IMR-90 (cell line): Measurements from ENCODE around the gene SLC23A3. TPM values are rescaled to one million over a fixed set of nuclear protein-coding genes. Genes with fewer than 3 reads are reported as not detected.

Source experiments
- ATAC-seq: fragments of 200-7000 bp; cut with Tn5 transposase; 2 replicates; pipeline ENCODE4 v1.9.1; 2020; ENCODE audit warnings: low read depth, mild to moderate bottlenecking, moderate library complexity
- BruUV-seq: library from RNA; stranded (reverse); fragments of 400-500 nt; replicated peaks from 2 replicates; lab custom pipeline; 2021; lab: Mats Ljungman, UMichigan
- CTCF ChIA-PET: fragments of 300-600 bp; formaldehyde crosslinking; extraction: SDS; loops from one replicate; lab custom pipeline; 2021; ENCODE audit warnings: antibody characterized with exemption; lab: Yijun Ruan, JAX
- POLR2A ChIA-PET: fragments of 300-600 bp; sonication (Branson Sonifier 250); formaldehyde crosslinking; loops from one replicate; lab custom pipeline; 2022; ENCODE audit warnings: antibody characterized with exemption; ENCODE audit not compliant: unreplicated experiment; lab: Charles Lee
- DNase-seq: peaks from one replicate; pipeline ENCODE4 v3.0.0; 2013
- H2AFZ ChIP-seq: replicated peaks from 2 replicates; pipeline ENCODE3; 2013; ENCODE audit warnings: low read length, mild to moderate bottlenecking; ENCODE audit not compliant: poor library complexity
- H2AK5ac ChIP-seq: 2 replicates; pipeline ENCODE4 v1.6.1; 2013; ENCODE audit warnings: low read depth, low read length, inconsistent platforms
- H2AK9ac ChIP-seq: replicated peaks from 2 replicates; pipeline ENCODE3; 2013; ENCODE audit warnings: mild to moderate bottlenecking, low read depth, low read length, moderate library complexity; ENCODE audit not compliant: poor library complexity
- H2BK120ac ChIP-seq: 2 replicates; pipeline ENCODE4 v1.6.1; 2013; ENCODE audit warnings: low read depth, low read length, inconsistent platforms
- H2BK15ac ChIP-seq: 3 replicates; pipeline ENCODE4 v1.6.1; 2013; ENCODE audit warnings: low read depth, low read length, inconsistent platforms
- H2BK20ac ChIP-seq: 2 replicates; pipeline ENCODE4 v1.6.1; 2013; ENCODE audit warnings: low read depth, mild to moderate bottlenecking, inconsistent platforms, low read length, moderate library complexity
- H2BK5ac ChIP-seq: 2 replicates; pipeline ENCODE4 v1.6.1; 2013; ENCODE audit warnings: mild to moderate bottlenecking, low read depth, low read length, inconsistent platforms; ENCODE audit not compliant: poor library complexity, severe bottlenecking
- H3K14ac ChIP-seq: replicated peaks from 2 replicates; pipeline ENCODE4 v1.6.1; 2013; ENCODE audit warnings: low read depth, low read length, inconsistent platforms
- H3K18ac ChIP-seq: 2 replicates; pipeline ENCODE4 v1.6.1; 2013; ENCODE audit warnings: low read depth, low read length, control low read depth
- H3K23ac ChIP-seq: 2 replicates; pipeline ENCODE4 v1.6.1; 2013; ENCODE audit warnings: low read depth, low read length, inconsistent platforms
- H3K27ac ChIP-seq: 2 replicates; pipeline ENCODE4 v1.5.1; 2013; ENCODE audit warnings: mild to moderate bottlenecking, control low read depth, low read length; ENCODE audit not compliant: insufficient read depth
- H3K27me3 ChIP-seq: 2 replicates; pipeline ENCODE4 v1.6.1; 2013; ENCODE audit warnings: low read length; ENCODE audit not compliant: control insufficient read depth, insufficient read depth
- H3K36me3 ChIP-seq: 2 replicates; pipeline ENCODE4 v1.6.1; 2013; ENCODE audit warnings: low read length, mixed read lengths; ENCODE audit not compliant: control insufficient read depth, insufficient read depth
- H3K4ac ChIP-seq: 2 replicates; pipeline ENCODE4 v1.6.1; 2013; ENCODE audit warnings: low read depth, low read length, inconsistent platforms
- H3K4me1 ChIP-seq: 2 replicates; pipeline ENCODE4 v1.6.1; 2013; ENCODE audit warnings: low read length, mixed read lengths; ENCODE audit not compliant: control insufficient read depth, insufficient read depth
- H3K4me2 ChIP-seq: 2 replicates; pipeline ENCODE4 v1.6.1; 2013; ENCODE audit warnings: low read depth, mild to moderate bottlenecking, control low read depth, low read length, moderate library complexity
- H3K4me3 ChIP-seq: 2 replicates; pipeline ENCODE4 v1.5.1; 2013; ENCODE audit warnings: low read depth, mild to moderate bottlenecking, control low read depth, low read length, moderate library complexity; ENCODE audit not compliant: insufficient read depth
- H3K56ac ChIP-seq: 2 replicates; pipeline ENCODE4 v1.6.1; 2013; ENCODE audit warnings: low read length, inconsistent platforms; ENCODE audit not compliant: insufficient read depth; ENCODE audit errors: extremely low read depth
- H3K79me1 ChIP-seq, 2 experiments: 2 replicates each; pipeline ENCODE4 v1.6.1; 2013; ENCODE audit warnings: low read length in 2 of 2, inconsistent platforms in 1 of 2, low read depth in 1 of 2
- H3K9ac ChIP-seq: 2 replicates; pipeline ENCODE4 v1.6.1; 2013; ENCODE audit warnings: low read depth, low read length, control low read depth
- H3K9me1 ChIP-seq: 2 replicates; pipeline ENCODE4 v1.6.1; 2013; ENCODE audit warnings: low read length, inconsistent platforms; ENCODE audit not compliant: insufficient read depth
- H3K9me3 ChIP-seq: 2 replicates; pipeline ENCODE4 v1.6.1; 2013; ENCODE audit warnings: low read length; ENCODE audit not compliant: control insufficient read depth, insufficient read depth
- H4K20me1 ChIP-seq: 2 replicates; pipeline ENCODE4 v1.6.1; 2013; ENCODE audit warnings: low read length, inconsistent platforms; ENCODE audit not compliant: insufficient read depth
- H4K5ac ChIP-seq: 2 replicates; pipeline ENCODE4 v1.6.1; 2013; ENCODE audit warnings: mild to moderate bottlenecking, low read depth, low read length, control low read depth
- H4K8ac ChIP-seq, 2 experiments: 2 replicates each; pipeline ENCODE4 v1.6.1; 2013; ENCODE audit warnings: low read depth in 2 of 2, low read length in 2 of 2, control low read depth in 1 of 2, inconsistent platforms in 1 of 2
- H4K91ac ChIP-seq: 2 replicates; pipeline ENCODE4 v1.6.1; 2013; ENCODE audit warnings: low read depth, low read length, inconsistent platforms; ENCODE audit not compliant: insufficient read depth
- BHLHE40 ChIP-seq: fragments of 150-350 bp; IDR thresholded peaks from 2 replicates; pipeline ENCODE4 v1.6.1; 2016; ENCODE audit warnings: mild to moderate bottlenecking, low read depth, low read length
- CEBPB ChIP-seq: IDR thresholded peaks from 2 replicates; pipeline ENCODE4 v1.6.1; 2012; ENCODE audit warnings: low read depth, low read length, improper control_type of control experiment
- CHD1 ChIP-seq: IDR thresholded peaks from 2 replicates; pipeline ENCODE4 v1.6.1; 2012; ENCODE audit warnings: low read depth, low read length, improper control_type of control experiment
- CTCF ChIP-seq: conservative IDR thresholded peaks from 2 replicates; pipeline ENCODE4 v1.5.1; 2012; ENCODE audit warnings: mild to moderate bottlenecking, low read depth, low read length, improper control_type of control experiment
- ELK1 ChIP-seq: fragments of 150-350 bp; IDR thresholded peaks from 2 replicates; pipeline ENCODE4 v1.6.1; 2016; ENCODE audit warnings: low read depth, mild to moderate bottlenecking, low read length, moderate library complexity, borderline replicate concordance
- MAFK ChIP-seq: IDR thresholded peaks from 2 replicates; pipeline ENCODE4 v1.6.1; 2012; ENCODE audit warnings: low read depth, low read length, improper control_type of control experiment
- MAZ ChIP-seq: IDR thresholded peaks from 2 replicates; pipeline ENCODE4 v1.6.1; 2012; ENCODE audit warnings: low read depth, mild to moderate bottlenecking, low read length, improper control_type of control experiment, moderate library complexity, borderline replicate concordance
- MXI1 ChIP-seq: IDR thresholded peaks from 2 replicates; pipeline ENCODE4 v1.6.1; 2012; ENCODE audit warnings: low read depth, mild to moderate bottlenecking, low read length, moderate library complexity, borderline replicate concordance
- NFE2L2 ChIP-seq: fragments of 150-350 bp; IDR thresholded peaks from 2 replicates; pipeline ENCODE4 v1.6.1; 2016; ENCODE audit warnings: low read depth, mild to moderate bottlenecking, low read length
- POLR2A ChIP-seq: IDR thresholded peaks from 2 replicates; pipeline ENCODE4 v1.6.1; 2012; ENCODE audit warnings: mild to moderate bottlenecking, low read depth, low read length
- RFX5 ChIP-seq: IDR thresholded peaks from 2 replicates; pipeline ENCODE4 v1.8.0; 2012; ENCODE audit warnings: low read depth, mild to moderate bottlenecking, low read length, moderate library complexity
- SMC3 ChIP-seq: fragments of 150-350 bp; IDR thresholded peaks from 2 replicates; pipeline ENCODE4 v1.6.1; 2016; ENCODE audit warnings: low read depth, mild to moderate bottlenecking, antibody characterized with exemption, low read length, moderate library complexity
- USF2 ChIP-seq: fragments of 150-350 bp; IDR thresholded peaks from 2 replicates; pipeline ENCODE4 v1.6.1; 2017; ENCODE audit warnings: mild to moderate bottlenecking, antibody characterized with exemption, low read length, low read depth
- WGBS, 2 experiments: methylation state at CpG; one replicate each; pipeline versions ENCODE4 v1.1.5 to v1.1.7; 2013; ENCODE audit warnings: missing lambda C conversion rate in 2 of 2; ENCODE audit not compliant: insufficient read length in 1 of 2; ENCODE audit errors: extremely low coverage in 2 of 2; 5-methylcytosine and 5-hydroxymethylcytosine counted together
- dilution Hi-C: fragments of 300-500 bp; cut with HindIII; formaldehyde crosslinking; loops from one replicate; pipeline ENCODE4 v1.14.3; 2018; ENCODE audit warnings: low sequenced_read_pairs; ENCODE audit not compliant: unreplicated experiment
- in situ Hi-C: fragments of 300-500 bp; cut with MboI; formaldehyde crosslinking; loops from 3 replicates; pipeline ENCODE4 v1.14.3; 2019; ENCODE audit warnings: low sequenced_read_pairs, inconsistent platforms, mixed read lengths
- intact Hi-C: fragments of 100-400 bp; cut with micrococcal nuclease; formaldehyde crosslinking; loops from 2 replicates; pipeline ENCODE4 v1.10.0; 2022
- polyA plus RNA-seq, 3 experiments: library from polyadenylated mRNA; depleted of rRNA; stranded (reverse); fragments of >200 nt; gene quantifications; 2 replicates each; pipeline ENCODE4 v1.2.3, GENCODE V29; 2012; ENCODE audit warnings: low replicate concordance in 1 of 3
- total RNA-seq: library from RNA; depleted of rRNA; stranded (reverse); fragments of >200 nt; gene quantifications from 2 replicates; pipeline ENCODE4 v1.2.3, GENCODE V29; 2012

Gene SLC23A3
- total and polyA plus RNA-seq, 2 of the 4 experiments (the other 2 are of a cell fraction): 0.18 to 0.65 TPM

GRCh38 chr2:219160186-219161017, 9.4 kb downstream of the SLC23A3 start, which contains the start of gene NHEJ1:
TSS of gene NHEJ1 (minus strand) at chr2:219160815. CDS start at chr2:219158362, 2,453 bp downstream.
- peak within 1 kb of the TSS; percentile 87 for H3K18ac ChIP-seq
- POLR2A ChIA-PET: no interaction called here
- peak within 1 kb of the TSS; percentile 82 for H3K4me3 ChIP-seq
- peak within 1 kb of the TSS; percentile 98 for H3K9ac ChIP-seq
- BruUV-seq: no TSS peak
- H2BK120ac ChIP-seq: peak within 1 kb of the TSS; percentile 92
- H4K5ac ChIP-seq: peak within 1 kb of the TSS; percentile 94
- in situ Hi-C loops: no loop called here
- peak within 1 kb of the TSS; percentile 85 for H3K23ac ChIP-seq
- H3K36me3 ChIP-seq: 0 out of 2 replicates have a peak, but pooled peaks cover 3% of the 10 kb centered on the region
- H3K56ac ChIP-seq: peak within 1 kb of the TSS; percentile 83
- DNase-seq (peak; percentile 89), ATAC-seq (peak; percentile 94)
- dilution Hi-C loops: no loop called here
- H3K79me1 ChIP-seq: peaks cover 5 to 17% of the 10 kb centered on the region in 2 experiments; a peak in 2 of 4 replicates
- no peaks in the 10 kb centered on the region for H4K20me1 ChIP-seq
- H2BK15ac ChIP-seq: peak within 1 kb of the TSS; percentile 74; the same call in 2 of the 3 replicates
- intact Hi-C loops: loop anchor here (1.0 kb wide), 4 partner anchors 46 to 192 kb away; partner anchors contain the start of genes ABCB6 and ZFAND2B
- CTCF ChIA-PET: interaction anchor here (0.6 to 1.6 kb wide), 3 partner anchors 131 to 200 kb away, joined by 3 to 8 read pairs (median 3); no protein-coding TSS in a partner anchor
- H3K4ac ChIP-seq: peak within 1 kb of the TSS; percentile 90
- peak within 1 kb of the TSS; percentile 99 for H2AFZ ChIP-seq
- peak within 1 kb of the TSS; percentile 95 for H3K4me2 ChIP-seq
- H2AK5ac ChIP-seq: no peak within 1 kb of the TSS
- H3K9me1 ChIP-seq: no peaks in the 10 kb centered on the region; the same call in 1 of the 2 replicates
- peak within 1 kb of the TSS; percentile 86 for H2AK9ac ChIP-seq
- peak within 1 kb of the TSS; percentile 95 for H3K14ac ChIP-seq
- H2BK20ac ChIP-seq: no peak within 1 kb of the TSS
- H3K27me3 ChIP-seq: no peaks in the 10 kb centered on the region
- no peaks in the 10 kb centered on the region for H3K9me3 ChIP-seq
- H4K91ac ChIP-seq: peak within 1 kb of the TSS; percentile 83; the same call in 1 of the 2 replicates
- H4K8ac ChIP-seq: peak within 1 kb of the TSS; percentile 83 to 96; a peak in 3 of 4 replicates
- peak within 1 kb of the TSS; percentile 99 for H3K27ac ChIP-seq
- H3K4me1 ChIP-seq: peaks cover 2% of the 10 kb centered on the region; the same call in 1 of the 2 replicates
- WGBS, 2 experiments: 0% methylated on average over 22 of the region's 70 CpGs; no CpG with 5 or more reads in 1 of the 2 experiments
- peak within 1 kb of the TSS; percentile 94 for H2BK5ac ChIP-seq
- no peak for TF ChIP-seq NFE2L2
- peak; percentile 44 for TF ChIP-seq POLR2A
- no peak for TF ChIP-seq BHLHE40
- no peak for TF ChIP-seq USF2
- TF ChIP-seq CHD1: no peak
- TF ChIP-seq ELK1: no peak
- TF ChIP-seq RFX5: no peak
- TF ChIP-seq SMC3: peak; percentile 75
- TF ChIP-seq CEBPB: no peak
- no peak for TF ChIP-seq MAFK
- peak; percentile 89 for TF ChIP-seq MAZ
- TF ChIP-seq MXI1: peak; percentile 27; the same call in 1 of the 2 replicates
- TF ChIP-seq CTCF: peak; percentile 95
